ENCODE measurements around the gene REX1BD. TPM values are rescaled to one million over a fixed set of nuclear protein-coding genes. Genes with fewer than 3 reads are reported as not detected.

Gene REX1BD
- total RNA-seq, 4 donors from 2014 or later = 77.0 to 86.7 (median 82.6) TPM

GRCh38 chr19:18610556-18611326 lies 22.1 kb downstream of the REX1BD start:
- H3K4me1 ChIP-seq = peaks cover 52% of the 10 kb centered on the region
- H3K27me3 ChIP-seq = peaks cover 96% of the 10 kb centered on the region
- TF ChIP-seq POLR2A (IDR thresholded peaks at IDR 0.05) = no peak
- 13% methylated on average over 13 of the region's 45 CpGs for whole genome bisulfite sequencing
- no peaks in the 10 kb centered on the region for H3K9me3 ChIP-seq
- no peak overlapping the region for H3K4me3 ChIP-seq
- DNase-seq (ENCODE audit: low spot score in 2 of 2) = no peak
- H3K27ac ChIP-seq = no peak overlapping the region
- no peaks in the 10 kb centered on the region for H3K36me3 ChIP-seq

- WGBS = 4% methylated on average over 12 of the region's 62 CpGs
- no peaks in the 10 kb centered on the region for H3K9me3 ChIP-seq
- TF ChIP-seq EP300 (IDR thresholded peaks at IDR 0.05) = no peak
- no peak for TF ChIP-seq CTCF (IDR thresholded peaks at IDR 0.05)
- no peak for TF ChIP-seq POLR2AphosphoS5 (IDR thresholded peaks at IDR 0.05)
- TF ChIP-seq POLR2A (IDR thresholded peaks at IDR 0.05) = no peak
- DNase-seq (ENCODE audit: low spot score in 2 of 2) = no peak
- H3K4me1 ChIP-seq = peaks cover 45% of the 10 kb centered on the region
- H3K4me3 ChIP-seq = peak overlapping the region; percentile 21
- H3K27ac ChIP-seq = no peak overlapping the region
- peaks cover 93% of the 10 kb centered on the region for H3K27me3 ChIP-seq
- H3K36me3 ChIP-seq = no peaks in the 10 kb centered on the region
These were observed 22.9 kb downstream of the REX1BD start for GRCh38 chr19:18611327-18612050.

- H3K9me3 ChIP-seq = no peaks in the 10 kb centered on the region
- DNase-seq (ENCODE audit: low spot score in 2 of 2) = no peak
- peaks cover 40% of the 10 kb centered on the region for H3K4me1 ChIP-seq
- peaks cover 96% of the 10 kb centered on the region for H3K27me3 ChIP-seq
- H3K36me3 ChIP-seq = no peaks in the 10 kb centered on the region
- H3K27ac ChIP-seq = no peak overlapping the region
- WGBS = 2% methylated on average over 22 of the region's 30 CpGs
- no peak for TF ChIP-seq POLR2A (IDR thresholded peaks at IDR 0.05)
- H3K4me3 ChIP-seq = peak overlapping the region; percentile 46
These were observed 23.6 kb downstream of the REX1BD start for GRCh38 chr19:18612051-18612771.

- H3K9me3 ChIP-seq = no peaks in the 10 kb centered on the region
- peak within 1 kb of the TSS; percentile 46 for H3K4me3 ChIP-seq
- DNase-seq (ENCODE audit: low spot score in 2 of 2) = no peak
- H3K36me3 ChIP-seq = no peaks in the 10 kb centered on the region
- no peak for TF ChIP-seq POLR2AphosphoS5 (IDR thresholded peaks at IDR 0.05)
- H3K27ac ChIP-seq = no peak within 1 kb of the TSS
- H3K27me3 ChIP-seq = peaks cover 90% of the 10 kb centered on the region
- peaks cover 33% of the 10 kb centered on the region for H3K4me1 ChIP-seq
- 8% methylated on average over 14 of the region's 70 CpGs for WGBS
These were observed 24.4 kb downstream of the REX1BD start, which contains the start of gene TMEM59L for GRCh38 chr19:18612772-18613588. Gene TMEM59L, plus strand, starts transcription at chr19:18612870. Its CDS starts 89 bp downstream, at chr19:18612959.

GRCh38 chr19:18613589-18614234 lies 25.1 kb downstream of the REX1BD start:
- DNase-seq (ENCODE audit: low spot score in 2 of 2) = no peak
- TF ChIP-seq POLR2A (IDR thresholded peaks at IDR 0.05) (no peak), POLR2AphosphoS5 (IDR thresholded peaks at IDR 0.05) (no peak)
- WGBS = 31% methylated on average over 13 of the region's 23 CpGs
- Histone ChIP-seq H3K4me3 (no peak overlapping the region), H3K9me3 (no peaks in the 10 kb centered on the region), H3K36me3 (no peaks in the 10 kb centered on the region), H3K27ac (no peak overlapping the region), H3K4me1 (peaks cover 30% of the 10 kb centered on the region), H3K27me3 (peaks cover 86% of the 10 kb centered on the region)

- TF ChIP-seq POLR2AphosphoS5 (IDR thresholded peaks at IDR 0.05) (no peak), EP300 (IDR thresholded peaks at IDR 0.05) (no peak), POLR2A (IDR thresholded peaks at IDR 0.05) (no peak), CTCF (IDR thresholded peaks at IDR 0.05) (no peak)
- H3K36me3 ChIP-seq = no peaks in the 10 kb centered on the region
These were observed 27.4 kb downstream of the REX1BD start for GRCh38 chr19:18616023-18616422.

More at GRCh38 chr19:18616023-18616422, 27.4 kb downstream of the REX1BD start:
- Histone ChIP-seq H3K9me3 (no peaks in the 10 kb centered on the region), H3K27me3 (peaks cover 69% of the 10 kb centered on the region), H3K27ac (no peak overlapping the region), H3K4me1 (peaks cover 23% of the 10 kb centered on the region), H3K4me3 (no peak overlapping the region)
- WGBS = 81% methylated on average over 3 of the region's 3 CpGs
- no peak for DNase-seq (ENCODE audit: low spot score in 2 of 2)

All from suprapubic skin (tissue), 4 donors.